ENCODE measurements around the gene UGT1A4.

DNA sequence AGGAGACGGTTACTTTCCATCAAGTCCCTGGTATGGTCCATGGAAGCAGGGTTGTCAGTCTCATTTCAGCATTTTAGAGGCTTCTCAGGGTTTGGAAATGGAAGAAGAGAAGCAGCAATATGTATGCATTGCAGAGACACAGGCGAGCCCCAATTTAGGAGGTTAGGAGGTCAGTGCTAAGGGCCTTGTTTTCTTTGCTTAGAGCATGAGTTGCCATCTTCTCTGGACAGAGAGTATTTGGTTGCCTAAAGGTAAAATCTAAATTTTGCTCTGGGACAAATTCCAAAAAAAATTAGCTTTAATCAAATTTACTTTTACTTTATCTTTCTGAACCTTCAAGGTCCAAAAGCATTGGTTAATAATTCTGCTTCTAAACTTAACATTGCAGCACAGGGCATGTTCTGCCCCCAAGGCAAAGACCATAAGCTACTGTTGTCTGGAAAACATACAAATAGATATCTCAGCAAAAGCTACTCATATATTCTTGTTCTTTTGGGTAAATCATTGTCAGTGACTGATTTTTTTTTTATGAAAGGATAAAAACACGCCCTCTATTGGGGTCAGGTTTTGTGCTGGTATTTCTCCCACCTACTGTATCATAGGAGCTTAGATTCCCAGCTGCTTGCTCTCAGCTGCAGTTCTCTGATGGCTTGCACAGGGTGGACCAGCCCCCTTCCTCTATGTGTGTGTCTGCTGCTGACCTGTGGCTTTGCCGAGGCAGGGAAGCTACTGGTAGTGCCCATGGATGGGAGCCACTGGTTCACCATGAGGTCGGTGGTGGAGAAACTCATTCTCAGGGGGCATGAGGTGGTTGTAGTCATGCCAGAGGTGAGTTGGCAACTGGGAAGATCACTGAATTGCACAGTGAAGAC is 47.0 kb upstream of the UGT1A4 start, which contains the start of gene UGT1A9:
- TF ChIP-seq GATA3 (IDR thresholded peaks at IDR 0.05; ENCODE audit: low read depth, low read length) (no peak), GATA2 (IDR thresholded peaks at IDR 0.05; ENCODE audit: low read depth, low read length) (no peak)
